WTC11 (cell line): ENCODE data around the gene LAMA2. TPM values are rescaled to one million over a fixed set of nuclear protein-coding genes. Genes with fewer than 3 reads are reported as not detected.

Source experiments
- ATAC-seq: fragments of 200-7000 bp; cut with Tn5 transposase; 2 replicates; pipeline ENCODE4 v1.10.0; 2021; ENCODE audit warnings: mild to moderate bottlenecking, moderate library complexity
- CTCF ChIA-PET: fragments of 300-600 bp; sonication (Branson Sonifier 250); formaldehyde crosslinking; loops from one replicate; lab custom pipeline; 2021; ENCODE audit warnings: antibody characterized with exemption; lab: Charles Lee
- POLR2A ChIA-PET: fragments of 350-600 bp; sonication (Branson Sonifier 250); formaldehyde crosslinking; loops from one replicate; lab custom pipeline; 2021; ENCODE audit warnings: antibody characterized with exemption; lab: Charles Lee
- DNase-seq: peaks from one replicate; pipeline ENCODE4 v3.0.0; 2021; ENCODE audit warnings: low spot score
- H3K27ac Mint-ChIP-seq: 2 replicates; pipeline ENCODE4 v1.8.0; 2021; ENCODE audit warnings: mixed read lengths
- H3K27me3 Mint-ChIP-seq: 2 replicates; pipeline ENCODE4 v1.8.0; 2021; ENCODE audit warnings: low read depth, mild to moderate bottlenecking, moderate library complexity, mixed read lengths
- H3K36me3 Mint-ChIP-seq: 2 replicates; pipeline ENCODE4 v1.8.0; 2021; ENCODE audit warnings: mixed read lengths
- H3K4me1 Mint-ChIP-seq: 2 replicates; pipeline ENCODE4 v1.8.0; 2022; ENCODE audit warnings: mixed read lengths
- H3K4me3 Mint-ChIP-seq: 2 replicates; pipeline ENCODE4 v1.8.0; 2021; ENCODE audit warnings: mild to moderate bottlenecking, moderate library complexity, mixed read lengths
- H3K9me3 Mint-ChIP-seq: 2 replicates; pipeline ENCODE4 v1.8.0; 2021; ENCODE audit warnings: mixed read lengths
- ATF1 ChIP-seq: sonication (generic); formaldehyde crosslinking; IDR thresholded peaks from 2 replicates; pipeline ENCODE4 v1.8.1; 2023; ENCODE audit warnings: mild to moderate bottlenecking, moderate library complexity, missing genetic modification reagents
- EMX1 ChIP-seq: fragments of 250-450 bp; sonication (Bioruptor Pico); IDR thresholded peaks from 2 replicates; pipeline ENCODE4 v1.8.0; 2021; ENCODE audit warnings: mild to moderate bottlenecking
- GRHL2 ChIP-seq: fragments of 250-450 bp; sonication (Bioruptor Pico); IDR thresholded peaks from 2 replicates; pipeline ENCODE4 v1.8.0; 2022; ENCODE audit warnings: mild to moderate bottlenecking, moderate library complexity; ENCODE audit not compliant: insufficient replicate concordance, severe bottlenecking
- GTF2I ChIP-seq: fragments of 250-450 bp; sonication (Bioruptor Pico); conservative IDR thresholded peaks from 2 replicates; pipeline ENCODE4 v1.4.0; 2021; ENCODE audit warnings: mild to moderate bottlenecking
- MXD4 ChIP-seq: fragments of 250-450 bp; sonication (Bioruptor Pico); IDR thresholded peaks from 2 replicates; pipeline ENCODE4 v1.8.0; 2021; ENCODE audit warnings: mild to moderate bottlenecking, moderate library complexity, borderline replicate concordance
- NFATC4 ChIP-seq: fragments of 250-450 bp; sonication (Bioruptor Pico); IDR thresholded peaks from 2 replicates; pipeline ENCODE4 v1.9.0; 2021; ENCODE audit warnings: mild to moderate bottlenecking
- NFE2L1 ChIP-seq: sonication (generic); formaldehyde crosslinking; IDR thresholded peaks from 2 replicates; pipeline ENCODE4 v1.8.1; 2023; ENCODE audit warnings: missing genetic modification reagents
- NR3C1 ChIP-seq: sonication (generic); formaldehyde crosslinking; conservative IDR thresholded peaks from 2 replicates; pipeline ENCODE4 v1.8.1; 2023; ENCODE audit warnings: low read depth, mild to moderate bottlenecking, missing genetic modification reagents
- TCF7 ChIP-seq: sonication (generic); formaldehyde crosslinking; IDR thresholded peaks from 2 replicates; pipeline ENCODE4 v1.8.0; 2022; ENCODE audit warnings: mild to moderate bottlenecking, low read depth, missing genetic modification reagents, moderate library complexity
- ZNF138 ChIP-seq: sonication (generic); formaldehyde crosslinking; conservative IDR thresholded peaks from 2 replicates; pipeline ENCODE4 v1.8.1; 2022; ENCODE audit warnings: mild to moderate bottlenecking, moderate library complexity, missing genetic modification reagents
- ZNF317 ChIP-seq: sonication (generic); formaldehyde crosslinking; IDR thresholded peaks from 2 replicates; pipeline ENCODE4 v1.8.1; 2023; ENCODE audit warnings: low read depth, mild to moderate bottlenecking, moderate library complexity, missing genetic modification reagents, borderline replicate concordance
- ZNF423 ChIP-seq: fragments of 250-450 bp; sonication (Bioruptor Pico); IDR thresholded peaks from 2 replicates; pipeline ENCODE4 v2.1.2; 2022; ENCODE audit warnings: mild to moderate bottlenecking, moderate library complexity
- total RNA-seq: library from RNA; stranded (reverse); gene quantifications from 3 replicates; pipeline ENCODE4 v1.2.3, GENCODE V29; 2021
- TF ChIP-seq, protein P1 (sequence below): sonication (generic); formaldehyde crosslinking; IDR thresholded peaks from 2 replicates; pipeline ENCODE4 v1.8.1; 2023; ENCODE audit warnings: mild to moderate bottlenecking, missing genetic modification reagents, moderate library complexity
- TF ChIP-seq, protein P2 (sequence below): sonication (generic); formaldehyde crosslinking; IDR thresholded peaks from 2 replicates; pipeline ENCODE4 v1.8.1; 2022; ENCODE audit warnings: missing genetic modification reagents, borderline replicate concordance
- TF ChIP-seq, protein P3 (sequence below): fragments of 250-450 bp; sonication (Bioruptor Pico); conservative IDR thresholded peaks from 2 replicates; pipeline ENCODE4 v1.9.0; 2021; ENCODE audit warnings: mild to moderate bottlenecking
- TF ChIP-seq, protein P4 (sequence below): sonication (generic); formaldehyde crosslinking; IDR thresholded peaks from 2 replicates; pipeline ENCODE4 v1.8.1; 2022; ENCODE audit warnings: mild to moderate bottlenecking, moderate library complexity, missing genetic modification reagents
- TF ChIP-seq, protein P5 (sequence below): sonication (generic); formaldehyde crosslinking; IDR thresholded peaks from 2 replicates; pipeline ENCODE4 v1.8.0; 2023; ENCODE audit warnings: mild to moderate bottlenecking, missing genetic modification reagents
- TF ChIP-seq, protein P6 (sequence below): sonication (generic); formaldehyde crosslinking; IDR thresholded peaks from 2 replicates; pipeline ENCODE4 v1.8.1; 2023; ENCODE audit warnings: mild to moderate bottlenecking, moderate library complexity, missing genetic modification reagents

The LAMA2 gene
- total RNA-seq, 1 experiment from 2014 or later = 6.6 TPM

DNA sequence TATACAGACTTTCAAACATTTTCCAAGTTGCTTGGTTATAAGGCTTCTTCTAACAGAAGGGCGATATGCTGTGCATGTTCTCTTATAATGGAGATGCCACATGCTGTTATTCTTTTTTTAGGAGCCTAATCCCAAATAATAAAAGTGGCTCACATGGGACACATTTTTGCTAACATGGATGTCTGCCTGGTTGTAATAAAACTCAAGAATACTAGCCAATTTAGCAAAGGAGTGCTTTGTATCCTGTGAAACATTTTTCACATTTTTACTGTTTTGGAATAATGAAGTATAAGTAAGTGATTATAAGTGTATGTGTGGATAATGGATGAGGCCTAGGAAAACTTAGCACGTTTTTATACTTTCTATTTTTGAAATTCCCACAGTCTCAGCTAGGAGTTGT is 312.2 kb downstream of the LAMA2 start (continued):
- TF ChIP-seq, protein P1, sequence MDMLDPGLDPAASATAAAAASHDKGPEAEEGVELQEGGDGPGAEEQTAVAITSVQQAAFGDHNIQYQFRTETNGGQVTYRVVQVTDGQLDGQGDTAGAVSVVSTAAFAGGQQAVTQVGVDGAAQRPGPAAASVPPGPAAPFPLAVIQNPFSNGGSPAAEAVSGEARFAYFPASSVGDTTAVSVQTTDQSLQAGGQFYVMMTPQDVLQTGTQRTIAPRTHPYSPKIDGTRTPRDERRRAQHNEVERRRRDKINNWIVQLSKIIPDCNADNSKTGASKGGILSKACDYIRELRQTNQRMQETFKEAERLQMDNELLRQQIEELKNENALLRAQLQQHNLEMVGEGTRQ = no peak
- TF ChIP-seq, protein P2, sequence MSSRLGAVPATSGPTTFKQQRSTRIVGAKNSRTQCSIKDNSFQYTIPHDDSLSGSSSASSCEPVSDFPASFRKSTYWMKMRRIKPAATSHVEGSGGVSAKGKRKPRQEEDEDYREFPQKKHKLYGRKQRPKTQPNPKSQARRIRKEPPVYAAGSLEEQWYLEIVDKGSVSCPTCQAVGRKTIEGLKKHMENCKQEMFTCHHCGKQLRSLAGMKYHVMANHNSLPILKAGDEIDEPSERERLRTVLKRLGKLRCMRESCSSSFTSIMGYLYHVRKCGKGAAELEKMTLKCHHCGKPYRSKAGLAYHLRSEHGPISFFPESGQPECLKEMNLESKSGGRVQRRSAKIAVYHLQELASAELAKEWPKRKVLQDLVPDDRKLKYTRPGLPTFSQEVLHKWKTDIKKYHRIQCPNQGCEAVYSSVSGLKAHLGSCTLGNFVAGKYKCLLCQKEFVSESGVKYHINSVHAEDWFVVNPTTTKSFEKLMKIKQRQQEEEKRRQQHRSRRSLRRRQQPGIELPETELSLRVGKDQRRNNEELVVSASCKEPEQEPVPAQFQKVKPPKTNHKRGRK = no peak

DNA sequence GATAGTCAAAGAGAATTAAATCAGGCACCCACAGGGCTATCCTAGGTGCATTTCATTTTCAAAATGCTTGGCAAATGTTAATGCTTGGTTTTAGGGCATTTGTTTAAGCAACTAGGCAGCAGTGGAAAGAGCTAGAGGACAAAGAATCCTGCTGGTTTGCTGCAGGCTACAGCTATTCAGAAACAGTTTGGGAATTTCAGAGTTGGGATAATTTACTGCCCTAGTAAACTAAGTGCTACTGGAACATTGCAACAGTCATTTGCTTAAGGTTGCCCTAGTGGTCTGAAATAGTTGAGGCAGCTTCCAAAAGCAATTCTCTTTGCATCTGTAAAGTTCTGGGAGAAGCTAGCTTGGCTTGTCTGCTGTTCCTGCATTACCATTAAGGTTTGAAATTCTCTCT is 312.7 kb downstream of the LAMA2 start:
- Mint-ChIP-seq H3K36me3 (no peaks in the 10 kb centered on the region), H3K9me3 (no peaks in the 10 kb centered on the region), H3K4me3 (no peak overlapping the region), H3K4me1 (peaks cover 32% of the 10 kb centered on the region), H3K27ac (peak overlapping the region; percentile 90), H3K27me3 (no peaks in the 10 kb centered on the region)
- ChIA-PET POLR2A (no interaction called here), CTCF (interaction anchor here (1.0 to 1.2 kb wide), 3 partner anchors 175 to 1590 kb away, joined by 3 read pairs; no protein-coding TSS in a partner anchor)
- DNase-seq = no peak
- no peak for TF ChIP-seq ATF1 (CRISPR knock-in tag)
- TF ChIP-seq GRHL2 (CRISPR knock-in tag) = no peak
- TF ChIP-seq, protein P2 = no peak
- TF ChIP-seq GTF2I (CRISPR knock-in tag) = no peak
- TF ChIP-seq TCF7 (CRISPR knock-in tag) = no peak
- no peak for TF ChIP-seq NFATC4 (CRISPR knock-in tag)
- TF ChIP-seq, protein P3, sequence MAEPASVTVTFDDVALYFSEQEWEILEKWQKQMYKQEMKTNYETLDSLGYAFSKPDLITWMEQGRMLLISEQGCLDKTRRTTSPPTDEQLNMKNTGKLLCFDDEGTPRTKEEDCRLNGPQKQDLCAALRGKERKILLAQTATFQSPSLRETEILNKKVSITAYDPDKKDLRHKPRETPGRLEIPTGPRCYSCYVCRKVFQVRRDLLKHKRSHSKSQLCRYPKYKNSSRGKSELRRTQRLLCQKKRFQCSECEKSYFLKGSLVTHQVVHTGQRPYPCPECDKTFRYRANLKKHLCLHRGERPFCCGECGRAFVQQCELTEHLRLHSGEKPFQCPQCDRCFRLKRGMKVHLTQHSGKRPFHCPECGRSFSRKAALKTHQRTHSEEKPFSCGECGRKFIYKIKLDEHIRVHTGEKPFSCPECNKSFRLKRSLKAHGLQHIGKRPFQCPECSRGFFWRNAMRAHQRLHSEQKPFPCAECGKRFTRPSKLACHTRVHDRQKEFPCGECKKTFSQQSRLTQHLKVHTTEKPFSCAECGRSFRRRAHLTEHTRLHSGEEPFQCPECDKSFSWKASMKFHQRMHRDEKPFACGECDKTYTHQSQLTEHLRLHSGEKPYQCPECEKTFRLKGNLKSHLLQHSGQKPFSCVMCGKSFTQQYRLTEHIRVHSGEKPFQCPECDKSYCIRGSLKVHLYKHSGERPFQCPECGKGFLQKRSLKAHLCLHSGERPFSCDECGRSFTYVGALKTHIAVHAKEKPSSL (CRISPR knock-in tag) = no peak
- no peak for TF ChIP-seq MXD4 (CRISPR knock-in tag)
- TF ChIP-seq NR3C1 (CRISPR knock-in tag) = no peak
- TF ChIP-seq ZNF138 (CRISPR knock-in tag) = no peak
- no peak for TF ChIP-seq EMX1
- TF ChIP-seq, protein P4, sequence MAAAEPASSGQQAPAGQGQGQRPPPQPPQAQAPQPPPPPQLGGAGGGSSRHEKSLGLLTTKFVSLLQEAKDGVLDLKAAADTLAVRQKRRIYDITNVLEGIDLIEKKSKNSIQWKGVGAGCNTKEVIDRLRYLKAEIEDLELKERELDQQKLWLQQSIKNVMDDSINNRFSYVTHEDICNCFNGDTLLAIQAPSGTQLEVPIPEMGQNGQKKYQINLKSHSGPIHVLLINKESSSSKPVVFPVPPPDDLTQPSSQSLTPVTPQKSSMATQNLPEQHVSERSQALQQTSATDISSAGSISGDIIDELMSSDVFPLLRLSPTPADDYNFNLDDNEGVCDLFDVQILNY (CRISPR knock-in tag) = no peak
- TF ChIP-seq, protein P5, sequence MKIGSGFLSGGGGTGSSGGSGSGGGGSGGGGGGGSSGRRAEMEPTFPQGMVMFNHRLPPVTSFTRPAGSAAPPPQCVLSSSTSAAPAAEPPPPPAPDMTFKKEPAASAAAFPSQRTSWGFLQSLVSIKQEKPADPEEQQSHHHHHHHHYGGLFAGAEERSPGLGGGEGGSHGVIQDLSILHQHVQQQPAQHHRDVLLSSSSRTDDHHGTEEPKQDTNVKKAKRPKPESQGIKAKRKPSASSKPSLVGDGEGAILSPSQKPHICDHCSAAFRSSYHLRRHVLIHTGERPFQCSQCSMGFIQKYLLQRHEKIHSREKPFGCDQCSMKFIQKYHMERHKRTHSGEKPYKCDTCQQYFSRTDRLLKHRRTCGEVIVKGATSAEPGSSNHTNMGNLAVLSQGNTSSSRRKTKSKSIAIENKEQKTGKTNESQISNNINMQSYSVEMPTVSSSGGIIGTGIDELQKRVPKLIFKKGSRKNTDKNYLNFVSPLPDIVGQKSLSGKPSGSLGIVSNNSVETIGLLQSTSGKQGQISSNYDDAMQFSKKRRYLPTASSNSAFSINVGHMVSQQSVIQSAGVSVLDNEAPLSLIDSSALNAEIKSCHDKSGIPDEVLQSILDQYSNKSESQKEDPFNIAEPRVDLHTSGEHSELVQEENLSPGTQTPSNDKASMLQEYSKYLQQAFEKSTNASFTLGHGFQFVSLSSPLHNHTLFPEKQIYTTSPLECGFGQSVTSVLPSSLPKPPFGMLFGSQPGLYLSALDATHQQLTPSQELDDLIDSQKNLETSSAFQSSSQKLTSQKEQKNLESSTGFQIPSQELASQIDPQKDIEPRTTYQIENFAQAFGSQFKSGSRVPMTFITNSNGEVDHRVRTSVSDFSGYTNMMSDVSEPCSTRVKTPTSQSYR (CRISPR knock-in tag) = no peak
- TF ChIP-seq, protein P6, sequence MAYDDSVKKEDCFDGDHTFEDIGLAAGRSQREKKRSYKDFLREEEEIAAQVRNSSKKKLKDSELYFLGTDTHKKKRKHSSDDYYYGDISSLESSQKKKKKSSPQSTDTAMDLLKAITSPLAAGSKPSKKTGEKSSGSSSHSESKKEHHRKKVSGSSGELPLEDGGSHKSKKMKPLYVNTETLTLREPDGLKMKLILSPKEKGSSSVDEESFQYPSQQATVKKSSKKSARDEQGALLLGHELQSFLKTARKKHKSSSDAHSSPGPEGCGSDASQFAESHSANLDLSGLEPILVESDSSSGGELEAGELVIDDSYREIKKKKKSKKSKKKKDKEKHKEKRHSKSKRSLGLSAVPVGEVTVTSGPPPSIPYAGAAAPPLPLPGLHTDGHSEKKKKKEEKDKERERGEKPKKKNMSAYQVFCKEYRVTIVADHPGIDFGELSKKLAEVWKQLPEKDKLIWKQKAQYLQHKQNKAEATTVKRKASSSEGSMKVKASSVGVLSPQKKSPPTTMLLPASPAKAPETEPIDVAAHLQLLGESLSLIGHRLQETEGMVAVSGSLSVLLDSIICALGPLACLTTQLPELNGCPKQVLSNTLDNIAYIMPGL (CRISPR knock-in tag) = no peak
- TF ChIP-seq ZNF423 (CRISPR knock-in tag) = no peak
- TF ChIP-seq ZNF317 (CRISPR knock-in tag) = no peak
- no peak for TF ChIP-seq NFE2L1 (CRISPR knock-in tag)
- peak; percentile 90 for ATAC-seq
